Right lobe of liver (tissue), 4 donors: ENCODE measurements around the gene CTBP1.

ENCODE experiments used
- CTCF ChIP-seq, 4 donors: fragments of 200-600 bp in 3 of 4; fragments of 450-650 bp in 1 of 4; IDR thresholded peaks; one replicate each; pipeline versions ENCODE4 v1.5.1 to v1.8.0; 2016 to 2022; ENCODE audit warnings: antibody characterized with exemption in 4 of 4, mild to moderate bottlenecking in 2 of 4
- POLR2A ChIP-seq: fragments of 450-650 bp; IDR thresholded peaks from one replicate; pipeline ENCODE4 v1.6.1; 2017; ENCODE audit warnings: antibody characterized with exemption, mild to moderate bottlenecking
- donor health status: DM: no; HTN: no; CAD: no.
- donor health status: DM: no; HTN: no; CAD: no.
- donor health status: DM: no; HTN: yes; CAD: no.

GRCh38 chr4:1192493-1193205 lies 56.3 kb downstream of the CTBP1 start:
- TF ChIP-seq CTCF (IDR thresholded peaks at IDR 0.05) (no peak), POLR2A (no peak)
